ENCODE measurements around the gene RMC1. TPM values are rescaled to one million over a fixed set of nuclear protein-coding genes. Genes with fewer than 3 reads are reported as not detected.

Gene RMC1
- total and polyA plus RNA-seq, 5 donors from 2014 or later = 36.8 to 62.1 (median 46.7) TPM

DNA sequence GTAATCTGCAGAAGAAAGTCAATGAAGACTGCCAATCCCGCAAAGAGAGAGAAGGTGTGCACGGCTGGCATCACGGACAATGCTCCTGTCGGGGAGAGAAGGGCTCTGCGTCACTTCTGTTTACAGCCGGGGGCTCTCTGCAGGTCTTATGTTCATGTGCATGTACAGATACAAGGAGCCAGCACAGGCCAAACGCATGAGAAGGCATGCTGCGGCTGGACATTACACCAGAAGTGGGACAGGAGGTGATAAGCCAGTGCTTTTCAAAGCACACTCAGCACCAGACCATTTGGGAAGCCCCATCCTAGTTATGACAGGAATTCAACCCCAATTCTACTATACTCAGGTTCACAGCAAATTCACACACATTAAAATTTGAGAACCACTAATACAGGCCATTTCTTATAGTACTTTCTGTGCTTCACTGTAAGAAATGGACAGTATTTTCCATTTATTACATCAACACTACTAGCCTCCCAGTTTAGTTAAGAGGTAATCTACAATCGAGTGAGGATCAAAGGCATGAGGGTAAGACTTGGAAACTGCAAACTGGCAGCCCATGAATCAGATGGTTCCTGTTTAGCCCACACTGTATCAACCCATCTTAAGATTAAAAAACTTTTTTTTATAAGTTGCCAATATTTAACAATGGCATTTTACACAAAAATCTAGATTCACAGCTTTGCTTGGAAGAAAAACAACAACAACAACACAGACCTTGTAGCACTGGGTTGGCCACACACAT is 38.2 kb downstream of the RMC1 start:
- Mint-ChIP-seq H3K9me3 (no peaks in the 10 kb centered on the region), H3K27ac (peak overlapping the region; percentile 59 to 90 (median 66)), H3K27me3 (no peaks in the 10 kb centered on the region), H3K36me3 (peaks cover 49% of the 10 kb centered on the region), H3K4me1 (peaks cover 9 to 23% (median 14%) of the 10 kb centered on the region in 4 donors), H3K4me3 (peak overlapping the region in 3 of 4 donors; percentile 18 to 43 (median 37))
- Histone ChIP-seq H3K36me3 (ENCODE audit: control insufficient read depth, insufficient read depth, low read length) (peaks cover 92% of the 10 kb centered on the region), H3K4me3 (ENCODE audit: low read depth, low read length) (no peak overlapping the region), H3K27ac (ENCODE audit: insufficient read depth, low read length, poor library complexity, severe bottlenecking) (no peak overlapping the region), H3K4me1 (ENCODE audit: control insufficient read depth, insufficient read depth, low read length, poor library complexity, severe bottlenecking) (no peaks in the 10 kb centered on the region), H3K9me3 (ENCODE audit: control insufficient read depth in 2 of 2, low read length in 2 of 2) (no peaks in the 10 kb centered on the region), H3K27me3 (ENCODE audit: control insufficient read depth, insufficient read depth, low read length) (no peaks in the 10 kb centered on the region)
- ATAC-seq (ENCODE audit: low read depth in 2 of 2) (no peak), DNase-seq (no peak)

DNA sequence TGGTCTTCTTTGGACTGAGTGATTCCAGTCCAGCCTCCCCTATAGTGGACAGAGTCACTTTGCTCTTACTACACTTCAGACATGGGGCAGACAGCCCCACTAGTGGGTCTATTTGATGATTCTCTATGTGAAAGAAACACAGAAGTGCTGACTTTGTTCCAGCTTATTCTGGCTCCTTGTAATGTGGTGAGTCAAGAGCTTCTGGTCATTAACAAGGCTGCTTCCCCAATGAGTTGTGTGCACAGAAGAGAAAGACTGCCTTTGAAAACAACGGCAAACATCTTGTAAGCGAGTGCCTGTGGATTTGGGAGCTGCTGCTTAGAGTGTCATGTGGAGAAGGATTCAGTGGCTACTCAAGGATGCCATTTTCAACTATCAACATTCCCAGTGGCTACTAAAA is 39.1 kb downstream of the RMC1 start:
- Histone ChIP-seq H3K27me3 (ENCODE audit: control insufficient read depth, insufficient read depth, low read length) (no peaks in the 10 kb centered on the region), H3K27ac (ENCODE audit: insufficient read depth, low read length, poor library complexity, severe bottlenecking) (no peak overlapping the region), H3K9me3 (ENCODE audit: control insufficient read depth in 2 of 2, low read length in 2 of 2) (no peaks in the 10 kb centered on the region), H3K4me3 (ENCODE audit: low read depth, low read length) (no peak overlapping the region), H3K4me1 (ENCODE audit: control insufficient read depth, insufficient read depth, low read length, poor library complexity, severe bottlenecking) (no peaks in the 10 kb centered on the region), H3K36me3 (ENCODE audit: control insufficient read depth, insufficient read depth, low read length) (peaks cover 92% of the 10 kb centered on the region)
- Mint-ChIP-seq H3K9me3 (no peaks in the 10 kb centered on the region), H3K4me3 (no peak overlapping the region), H3K27me3 (no peaks in the 10 kb centered on the region), H3K4me1 (peaks cover 9 to 23% (median 14%) of the 10 kb centered on the region in 4 donors), H3K36me3 (peaks cover 51% of the 10 kb centered on the region), H3K27ac (peak overlapping the region in 1 of 3 donors; percentile 59)
- no peak for ATAC-seq (ENCODE audit: low read depth in 2 of 2)
- no peak for DNase-seq

DNA sequence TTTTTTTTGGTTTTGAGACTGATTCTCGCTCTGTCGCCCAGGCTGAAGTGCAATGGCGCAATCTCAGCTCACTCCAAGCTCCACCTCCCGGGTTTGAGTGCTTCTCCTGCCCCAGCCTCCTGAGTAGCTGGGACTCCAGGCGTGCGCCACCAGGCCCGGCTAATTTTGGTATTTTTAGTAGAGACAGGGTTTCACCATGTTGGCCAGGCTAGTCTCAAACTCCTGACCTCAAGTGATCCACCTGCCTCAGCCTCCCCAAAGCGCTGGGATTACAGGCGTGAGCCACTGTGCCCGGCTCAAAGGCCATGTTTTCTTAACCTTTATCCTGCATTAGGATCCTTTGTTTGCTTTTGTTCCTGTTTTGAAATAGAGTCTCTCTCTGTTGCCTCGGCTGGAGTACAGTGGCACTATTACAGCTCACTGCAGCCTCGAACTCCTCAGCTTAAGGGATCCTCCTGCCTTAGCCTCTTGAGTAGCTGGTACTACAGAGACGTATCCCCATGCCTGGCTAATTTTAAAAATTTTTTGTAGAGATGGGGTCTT is 42.0 kb downstream of the RMC1 start:
- ATAC-seq (ENCODE audit: low read depth in 2 of 2) = no peak
- H3K36me3 Mint-ChIP-seq = peaks cover 38% of the 10 kb centered on the region
- no peak overlapping the region for H3K27ac Mint-ChIP-seq
- no peaks in the 10 kb centered on the region for H3K9me3 Mint-ChIP-seq
- no peak for DNase-seq
- peaks cover 8 to 17% (median 14%) of the 10 kb centered on the region in 4 donors for H3K4me1 Mint-ChIP-seq
- H3K36me3 ChIP-seq (ENCODE audit: control insufficient read depth, insufficient read depth, low read length) = peaks cover 82% of the 10 kb centered on the region
- no peak overlapping the region for H3K27ac ChIP-seq (ENCODE audit: insufficient read depth, low read length, poor library complexity, severe bottlenecking)
- H3K9me3 ChIP-seq (ENCODE audit: control insufficient read depth in 2 of 2, low read length in 2 of 2) = no peaks in the 10 kb centered on the region
- no peaks in the 10 kb centered on the region for H3K27me3 ChIP-seq (ENCODE audit: control insufficient read depth, insufficient read depth, low read length)
- no peaks in the 10 kb centered on the region for H3K27me3 Mint-ChIP-seq
- no peak overlapping the region for H3K4me3 Mint-ChIP-seq
- H3K4me1 ChIP-seq (ENCODE audit: control insufficient read depth, insufficient read depth, low read length, poor library complexity, severe bottlenecking) = no peaks in the 10 kb centered on the region
- H3K4me3 ChIP-seq (ENCODE audit: low read depth, low read length) = no peak overlapping the region

DNA sequence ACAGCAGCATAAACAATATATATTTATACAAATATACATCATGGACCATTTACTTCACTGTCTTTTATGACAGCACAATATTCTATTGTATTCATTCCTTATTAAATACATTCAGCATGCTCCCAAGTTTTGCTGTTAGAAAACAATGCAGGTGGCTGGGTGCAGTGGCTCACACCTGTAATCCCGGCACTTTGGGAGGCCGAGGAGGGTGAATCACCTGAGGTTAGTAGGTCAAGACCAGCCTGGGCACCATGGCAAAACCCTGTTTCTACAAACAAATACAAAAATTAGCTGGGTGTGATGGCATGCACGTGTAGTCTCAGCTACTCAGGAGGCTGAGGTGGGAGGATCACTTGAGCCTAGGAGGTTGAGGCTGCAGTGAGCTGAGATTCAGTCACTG is 44.0 kb downstream of the RMC1 start:
- Histone ChIP-seq H3K27ac (ENCODE audit: insufficient read depth, low read length, poor library complexity, severe bottlenecking) (no peak overlapping the region), H3K4me3 (ENCODE audit: low read depth, low read length) (no peak overlapping the region), H3K27me3 (ENCODE audit: control insufficient read depth, insufficient read depth, low read length) (no peaks in the 10 kb centered on the region), H3K36me3 (ENCODE audit: control insufficient read depth, insufficient read depth, low read length) (peaks cover 79% of the 10 kb centered on the region), H3K4me1 (ENCODE audit: control insufficient read depth, insufficient read depth, low read length, poor library complexity, severe bottlenecking) (no peaks in the 10 kb centered on the region), H3K9me3 (ENCODE audit: control insufficient read depth in 2 of 2, low read length in 2 of 2) (no peaks in the 10 kb centered on the region)
- Mint-ChIP-seq H3K27me3 (no peaks in the 10 kb centered on the region), H3K36me3 (peaks cover 49% of the 10 kb centered on the region), H3K27ac (no peak overlapping the region), H3K4me3 (no peak overlapping the region), H3K9me3 (peaks cover 0 to 2% (median 0%) of the 10 kb centered on the region in 7 donors), H3K4me1 (peaks cover 0 to 9% (median 4%) of the 10 kb centered on the region in 4 donors)
- ATAC-seq (ENCODE audit: low read depth in 2 of 2) (no peak), DNase-seq (no peak)

DNA sequence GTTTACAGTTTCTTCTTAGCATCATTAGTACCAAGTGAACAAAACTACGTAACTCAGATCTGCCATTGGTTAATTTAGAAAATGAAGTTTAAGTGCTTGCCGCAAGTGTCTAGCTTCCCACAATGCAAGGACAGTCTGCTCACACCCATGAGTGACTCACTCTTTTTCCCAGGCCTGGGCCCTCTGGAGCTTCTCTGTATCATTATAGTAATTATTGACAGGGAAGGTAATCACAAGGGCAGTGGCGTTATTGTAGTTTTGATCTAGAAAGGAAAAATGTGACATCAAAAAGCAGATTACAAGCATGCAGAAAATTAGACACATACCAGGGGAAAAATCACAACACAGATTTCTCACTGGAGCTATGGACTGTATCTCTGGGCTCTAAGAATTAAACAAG is 44.5 kb downstream of the RMC1 start:
- no peak overlapping the region for H3K27ac ChIP-seq (ENCODE audit: insufficient read depth, low read length, poor library complexity, severe bottlenecking)
- peaks cover 48% of the 10 kb centered on the region for H3K36me3 Mint-ChIP-seq
- no peaks in the 10 kb centered on the region for H3K4me1 ChIP-seq (ENCODE audit: control insufficient read depth, insufficient read depth, low read length, poor library complexity, severe bottlenecking)
- no peaks in the 10 kb centered on the region for H3K9me3 ChIP-seq (ENCODE audit: control insufficient read depth in 2 of 2, low read length in 2 of 2)
- H3K36me3 ChIP-seq (ENCODE audit: control insufficient read depth, insufficient read depth, low read length) = peaks cover 79% of the 10 kb centered on the region
- peaks cover 0 to 2% (median 0%) of the 10 kb centered on the region in 7 donors for H3K9me3 Mint-ChIP-seq
- ATAC-seq (ENCODE audit: low read depth in 2 of 2) (no peak), DNase-seq (no peak)
- peaks cover 0 to 8% (median 3%) of the 10 kb centered on the region in 4 donors for H3K4me1 Mint-ChIP-seq
- H3K27ac Mint-ChIP-seq = no peak overlapping the region
- no peaks in the 10 kb centered on the region for H3K27me3 ChIP-seq (ENCODE audit: control insufficient read depth, insufficient read depth, low read length)
- no peak overlapping the region for H3K4me3 ChIP-seq (ENCODE audit: low read depth, low read length)
- no peaks in the 10 kb centered on the region for H3K27me3 Mint-ChIP-seq
- H3K4me3 Mint-ChIP-seq = no peak overlapping the region

DNA sequence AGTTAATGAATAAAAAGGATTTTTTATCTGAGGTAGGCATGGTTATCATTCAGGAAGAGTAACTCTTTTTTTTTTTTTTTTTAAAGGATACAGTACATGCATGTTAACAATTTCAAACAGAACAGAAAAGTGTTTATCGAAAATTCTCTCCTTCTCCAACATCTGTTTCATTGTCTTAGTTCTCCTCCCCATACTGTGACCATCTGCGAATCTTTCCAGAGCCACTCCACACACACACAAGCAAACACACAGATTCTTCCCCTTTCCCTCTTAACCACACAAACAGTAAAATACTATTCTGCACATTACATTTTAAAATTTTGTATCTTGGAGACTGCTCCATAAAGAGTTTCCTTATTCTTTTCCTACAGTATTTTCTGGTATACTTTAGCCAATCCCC is 45.0 kb downstream of the RMC1 start:
- no peak overlapping the region for H3K27ac ChIP-seq (ENCODE audit: insufficient read depth, low read length, poor library complexity, severe bottlenecking)
- H3K9me3 ChIP-seq (ENCODE audit: control insufficient read depth in 2 of 2, low read length in 2 of 2) = no peaks in the 10 kb centered on the region
- peaks cover 0 to 2% (median 0%) of the 10 kb centered on the region in 7 donors for H3K9me3 Mint-ChIP-seq
- no peaks in the 10 kb centered on the region for H3K27me3 Mint-ChIP-seq
- no peaks in the 10 kb centered on the region for H3K27me3 ChIP-seq (ENCODE audit: control insufficient read depth, insufficient read depth, low read length)
- peaks cover 0 to 8% (median 3%) of the 10 kb centered on the region in 4 donors for H3K4me1 Mint-ChIP-seq
- peaks cover 79% of the 10 kb centered on the region for H3K36me3 ChIP-seq (ENCODE audit: control insufficient read depth, insufficient read depth, low read length)
- no peak overlapping the region for H3K4me3 ChIP-seq (ENCODE audit: low read depth, low read length)
- no peak for DNase-seq
- H3K4me3 Mint-ChIP-seq = no peak overlapping the region
- H3K27ac Mint-ChIP-seq = no peak overlapping the region
- no peak for ATAC-seq (ENCODE audit: low read depth in 2 of 2)
- H3K36me3 Mint-ChIP-seq = peaks cover 53% of the 10 kb centered on the region
- H3K4me1 ChIP-seq (ENCODE audit: control insufficient read depth, insufficient read depth, low read length, poor library complexity, severe bottlenecking) = no peaks in the 10 kb centered on the region

DNA sequence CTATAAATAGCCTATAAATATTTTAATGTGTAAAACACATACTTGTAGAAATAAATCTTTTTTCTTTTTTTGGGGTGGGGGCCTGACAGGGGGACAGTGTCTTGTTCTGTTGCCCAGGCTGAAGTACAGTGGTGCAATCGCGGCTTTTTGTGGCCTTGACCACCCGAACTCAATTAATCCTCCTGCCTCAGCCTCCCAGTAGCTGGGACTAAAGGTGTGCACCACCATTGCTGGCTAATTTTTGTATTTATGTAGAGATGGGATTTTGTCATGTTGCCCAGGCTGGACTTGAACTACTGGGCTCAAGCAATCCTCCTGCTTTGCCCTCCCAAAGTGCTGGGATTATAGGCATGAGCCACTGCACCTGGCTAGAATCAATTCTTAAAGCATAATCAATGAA is 45.4 kb downstream of the RMC1 start:
- H3K4me3 ChIP-seq (ENCODE audit: low read depth, low read length) = no peak overlapping the region
- H3K36me3 ChIP-seq (ENCODE audit: control insufficient read depth, insufficient read depth, low read length) = peaks cover 79% of the 10 kb centered on the region
- ATAC-seq (ENCODE audit: low read depth in 2 of 2) = no peak
- Mint-ChIP-seq H3K9me3 (peaks cover 0 to 2% (median 0%) of the 10 kb centered on the region in 7 donors), H3K4me1 (peaks cover 0 to 8% (median 3%) of the 10 kb centered on the region in 4 donors), H3K4me3 (no peak overlapping the region), H3K27me3 (no peaks in the 10 kb centered on the region), H3K27ac (no peak overlapping the region), H3K36me3 (peaks cover 51% of the 10 kb centered on the region)
- no peaks in the 10 kb centered on the region for H3K9me3 ChIP-seq (ENCODE audit: control insufficient read depth in 2 of 2, low read length in 2 of 2)
- no peaks in the 10 kb centered on the region for H3K4me1 ChIP-seq (ENCODE audit: control insufficient read depth, insufficient read depth, low read length, poor library complexity, severe bottlenecking)
- no peaks in the 10 kb centered on the region for H3K27me3 ChIP-seq (ENCODE audit: control insufficient read depth, insufficient read depth, low read length)
- no peak for DNase-seq
- no peak overlapping the region for H3K27ac ChIP-seq (ENCODE audit: insufficient read depth, low read length, poor library complexity, severe bottlenecking)

DNA sequence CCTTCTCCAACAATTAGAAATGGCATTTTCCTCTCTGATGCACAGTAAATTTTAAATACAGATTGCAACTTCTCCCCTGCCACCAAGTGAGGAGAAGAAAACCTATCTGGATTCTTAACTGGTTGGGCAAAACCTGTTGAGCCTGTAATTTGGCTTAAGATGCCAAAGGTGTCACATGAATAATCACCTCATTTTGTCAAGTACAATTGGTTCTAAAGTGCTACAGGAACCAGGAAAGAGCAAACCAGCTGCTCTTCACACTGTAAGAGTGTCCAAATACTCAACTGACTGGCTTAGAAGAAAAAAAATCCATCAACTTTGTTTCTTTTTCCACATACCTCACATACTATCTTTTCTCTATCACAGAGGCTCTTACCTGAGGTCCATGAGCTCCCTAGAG is 47.6 kb downstream of the RMC1 start:
- DNase-seq = no peak
- Mint-ChIP-seq H3K9me3 (peaks cover 0 to 2% (median 0%) of the 10 kb centered on the region in 7 donors), H3K27me3 (no peaks in the 10 kb centered on the region), H3K4me3 (no peak overlapping the region), H3K4me1 (peaks cover 0 to 8% (median 0%) of the 10 kb centered on the region in 4 donors), H3K36me3 (peaks cover 57% of the 10 kb centered on the region), H3K27ac (no peak overlapping the region)
- Histone ChIP-seq H3K4me3 (ENCODE audit: low read depth, low read length) (no peak overlapping the region), H3K9me3 (ENCODE audit: control insufficient read depth in 2 of 2, low read length in 2 of 2) (no peaks in the 10 kb centered on the region), H3K36me3 (ENCODE audit: control insufficient read depth, insufficient read depth, low read length) (peaks cover 84% of the 10 kb centered on the region), H3K27ac (ENCODE audit: insufficient read depth, low read length, poor library complexity, severe bottlenecking) (no peak overlapping the region), H3K27me3 (ENCODE audit: control insufficient read depth, insufficient read depth, low read length) (no peaks in the 10 kb centered on the region), H3K4me1 (ENCODE audit: control insufficient read depth, insufficient read depth, low read length, poor library complexity, severe bottlenecking) (no peaks in the 10 kb centered on the region)
- no peak for ATAC-seq (ENCODE audit: low read depth in 2 of 2)
